Smooth muscle cell (in vitro differentiated cells): ENCODE data around the gene STARD3. TPM values are rescaled to one million over a fixed set of nuclear protein-coding genes. Genes with fewer than 3 reads are reported as not detected.
A peak's percentile ranks its signal among the peaks of the same experiment; 100 is the strongest.

Experiments used
- DNase-seq: peaks from one replicate; lab custom pipeline; 2025; ENCODE audit not compliant: unreplicated experiment; lab: John Stamatoyannopoulos, UW
- H2AFZ ChIP-seq: fragments of 200-600 bp; sonication (generic); 2 replicates; pipeline ENCODE4 v1.6.0; 2016; ENCODE audit warnings: antibody characterized with exemption, low read depth, mild to moderate bottlenecking
- H3F3A ChIP-seq: fragments of 200-600 bp; sonication (generic); 2 replicates; pipeline ENCODE4 v1.6.0; 2017; ENCODE audit warnings: antibody characterized with exemption, low read depth
- H3K27ac ChIP-seq: fragments of 200-600 bp; sonication (generic); 2 replicates; pipeline ENCODE4 v1.5.1; 2016; ENCODE audit warnings: low read depth, mild to moderate bottlenecking
- H3K27me3 ChIP-seq: fragments of 200-600 bp; sonication (generic); 2 replicates; pipeline ENCODE4 v1.6.1; 2016; ENCODE audit warnings: low read depth, mild to moderate bottlenecking
- H3K36me3 ChIP-seq: fragments of 200-600 bp; sonication (generic); 2 replicates; pipeline ENCODE4 v1.5.1; 2016; ENCODE audit warnings: low read depth
- H3K4me1 ChIP-seq: fragments of 200-600 bp; sonication (generic); 2 replicates; pipeline ENCODE4 v1.5.1; 2016; ENCODE audit warnings: low read depth
- H3K4me2 ChIP-seq: fragments of 200-600 bp; sonication (generic); 2 replicates; pipeline ENCODE4 v1.6.0; 2016; ENCODE audit warnings: mild to moderate bottlenecking
- H3K4me3 ChIP-seq: fragments of 200-600 bp; sonication (generic); 2 replicates; pipeline ENCODE4 v1.5.1; 2016; ENCODE audit warnings: mild to moderate bottlenecking
- H3K79me2 ChIP-seq: fragments of 200-600 bp; sonication (generic); 2 replicates; pipeline ENCODE4 v1.6.0; 2016; ENCODE audit warnings: low read depth, mild to moderate bottlenecking
- H3K9ac ChIP-seq: fragments of 200-600 bp; sonication (generic); 2 replicates; pipeline ENCODE4 v1.6.0; 2016; ENCODE audit warnings: low read depth
- H3K9me3 ChIP-seq: fragments of 200-600 bp; sonication (generic); replicated peaks from 2 replicates; pipeline ENCODE4 v1.5.1; 2016; ENCODE audit warnings: low read depth
- H4K20me1 ChIP-seq: fragments of 200-600 bp; sonication (generic); 2 replicates; pipeline ENCODE4 v1.6.0; 2016; ENCODE audit warnings: low read depth
- CTCF ChIP-seq: fragments of 200-600 bp; sonication (generic); IDR thresholded peaks from 2 replicates; pipeline ENCODE4 v1.5.1; 2017; ENCODE audit warnings: borderline replicate concordance, mild to moderate bottlenecking, antibody characterized with exemption; ENCODE audit not compliant: insufficient read depth, poor library complexity, severe bottlenecking
- WGBS: methylation state at CpG from one replicate; pipeline ENCODE4 v1.1.7; 2016; ENCODE audit warnings: low lambda C conversion rate; 5-methylcytosine and 5-hydroxymethylcytosine counted together
- polyA plus RNA-seq: library from polyadenylated mRNA; unstranded; fragments of >200 nt; fragmentation: Nextera tagmentation; extraction: Ambion mirVana; gene quantifications from 2 replicates; pipeline ENCODE4 v1.2.1, GENCODE V29; 2016
- total RNA-seq: library from RNA; depleted of rRNA; stranded (reverse); fragments of >200 nt; gene quantifications from 2 replicates; pipeline ENCODE4 v1.2.3, GENCODE V29; 2014

The STARD3 gene
- total and polyA plus RNA-seq, 2 experiments from 2014 or later, result 37.5 to 53.3 TPM

- Histone ChIP-seq H3K4me2 (no peak overlapping the region), H3K79me2 (no peaks in the 10 kb centered on the region), H3K9ac (no peak overlapping the region), H3K27me3 (no peaks in the 10 kb centered on the region), H2AFZ (no peak overlapping the region), H3K9me3 (no peaks in the 10 kb centered on the region), H4K20me1 (no peaks in the 10 kb centered on the region), H3K4me1 (peaks cover 4% of the 10 kb centered on the region), H3K36me3 (no peaks in the 10 kb centered on the region), H3K27ac (no peak overlapping the region), H3K4me3 (no peak overlapping the region), H3F3A (peaks cover 4% of the 10 kb centered on the region)
- TF ChIP-seq CTCF, result no peak
- no peak for DNase-seq
- 94% methylated on average over 12 of the region's 12 CpGs for WGBS
Measured at GRCh38 chr17:39684369-39685192, 47.6 kb downstream of the STARD3 start.

GRCh38 chr17:39687101-39687545, 50.2 kb downstream of the STARD3 start:
- DNase-seq, result no peak
- H3K36me3 ChIP-seq, result no peaks in the 10 kb centered on the region
- no peaks in the 10 kb centered on the region for H4K20me1 ChIP-seq
- peak overlapping the region; percentile 97 for H3K4me2 ChIP-seq
- 62% methylated on average over 6 of the region's 6 CpGs for WGBS
- H3K9me3 ChIP-seq, result no peaks in the 10 kb centered on the region
- H3K4me3 ChIP-seq, result peak overlapping the region; percentile 73
- H3F3A ChIP-seq, result peaks cover 4% of the 10 kb centered on the region
- no peak overlapping the region for H3K9ac ChIP-seq
- H3K27ac ChIP-seq, result no peak overlapping the region
- H2AFZ ChIP-seq, result peak overlapping the region; percentile 98
- TF ChIP-seq CTCF, result no peak
- no peaks in the 10 kb centered on the region for H3K79me2 ChIP-seq
- peaks cover 4% of the 10 kb centered on the region for H3K4me1 ChIP-seq
- no peaks in the 10 kb centered on the region for H3K27me3 ChIP-seq

- H3K4me1 ChIP-seq, result peaks cover 4% of the 10 kb centered on the region
- peak within 1 kb of the TSS; percentile 98 for H2AFZ ChIP-seq
- H3K27me3 ChIP-seq, result no peaks in the 10 kb centered on the region
- H3K4me3 ChIP-seq, result peak within 1 kb of the TSS; percentile 73
- no peaks in the 10 kb centered on the region for H3K9me3 ChIP-seq
- DNase-seq, result peak; percentile 55
- TF ChIP-seq CTCF, result no peak
- H3K4me2 ChIP-seq, result peak within 1 kb of the TSS; percentile 97
- H3K79me2 ChIP-seq, result no peaks in the 10 kb centered on the region
- H3K27ac ChIP-seq, result peak within 1 kb of the TSS; percentile 73
- H4K20me1 ChIP-seq, result no peaks in the 10 kb centered on the region
- peak within 1 kb of the TSS; percentile 76 for H3K9ac ChIP-seq
- peaks cover 4% of the 10 kb centered on the region for H3F3A ChIP-seq
- WGBS, result 7% methylated on average over 41 of the region's 45 CpGs
- H3K36me3 ChIP-seq, result no peaks in the 10 kb centered on the region
Measured at GRCh38 chr17:39687546-39688474, 50.9 kb downstream of the STARD3 start, which contains the start of gene PGAP3. Gene PGAP3, minus strand, starts transcription at chr17:39688057. Its CDS starts 43 bp downstream, at chr17:39688014.
